GM21737 (cell line): ENCODE measurements around the gene CTSZ.
"Not testable (repeated sequence)": the region's sequence is repeated elsewhere in the genome, so short reads cannot be mapped to it uniquely, and the experiment has no call there.

Experiments
- ATAC-seq: cut with Tn5 transposase; IDR thresholded peaks from one replicate; pipeline ENCODE4 v1.9.1; 2021; ENCODE audit warnings: mild to moderate bottlenecking, moderate library complexity; ENCODE audit not compliant: unreplicated experiment

Gene CTSZ

GRCh38 chr20:58982406-58983114, 24.5 kb downstream of the CTSZ start:
- no peak for ATAC-seq

GRCh38 chr20:58981628-58982364, 25.3 kb downstream of the CTSZ start:
- peak; percentile 8 for ATAC-seq

- peak; percentile 80 for ATAC-seq
Measured at GRCh38 chr20:58980711-58981627, 26.1 kb downstream of the CTSZ start, which contains the start of gene NELFCD. NELFCD (plus strand) TSS chr20:58981256; CDS start chr20:58981310, 54 bp downstream.

GRCh38 chr20:58978351-58979190, 28.5 kb downstream of the CTSZ start:
- ATAC-seq: no peak

GRCh38 chr20:58976061-58976730, 30.9 kb downstream of the CTSZ start:
- ATAC-seq: no peak

GRCh38 chr20:58975353-58975752, 31.7 kb downstream of the CTSZ start:
- ATAC-seq: no peak

- no peak for ATAC-seq
Measured at GRCh38 chr20:58973866-58974265, 33.2 kb downstream of the CTSZ start.

GRCh38 chr20:58973179-58973578, 33.9 kb downstream of the CTSZ start:
- ATAC-seq: no peak

- no peak for ATAC-seq
Measured at GRCh38 chr20:58971429-58971828, 35.6 kb downstream of the CTSZ start.

- ATAC-seq: no peak
Measured at GRCh38 chr20:58970146-58970545, 36.9 kb downstream of the CTSZ start.

GRCh38 chr20:58969439-58969838, 37.6 kb downstream of the CTSZ start:
- no peak for ATAC-seq

- ATAC-seq: no peak
Measured at GRCh38 chr20:58967652-58968429, 39.2 kb downstream of the CTSZ start.

- ATAC-seq: no peak
Measured at GRCh38 chr20:58965270-58966064, 41.6 kb downstream of the CTSZ start.

GRCh38 chr20:58963922-58964321, 43.1 kb downstream of the CTSZ start:
- not testable (repeated sequence) for ATAC-seq

- no peak for ATAC-seq
Measured at GRCh38 chr20:58963060-58963584, 43.9 kb downstream of the CTSZ start.

- ATAC-seq: no peak
Measured at GRCh38 chr20:58959652-58960051, 47.4 kb downstream of the CTSZ start.

- no peak for ATAC-seq
Measured at GRCh38 chr20:58956078-58956477, 51.0 kb downstream of the CTSZ start.

- ATAC-seq: no peak
Measured at GRCh38 chr20:58953050-58953449, 54.0 kb downstream of the CTSZ start.
